ENCODE results near the gene HOXD8.

DNA sequence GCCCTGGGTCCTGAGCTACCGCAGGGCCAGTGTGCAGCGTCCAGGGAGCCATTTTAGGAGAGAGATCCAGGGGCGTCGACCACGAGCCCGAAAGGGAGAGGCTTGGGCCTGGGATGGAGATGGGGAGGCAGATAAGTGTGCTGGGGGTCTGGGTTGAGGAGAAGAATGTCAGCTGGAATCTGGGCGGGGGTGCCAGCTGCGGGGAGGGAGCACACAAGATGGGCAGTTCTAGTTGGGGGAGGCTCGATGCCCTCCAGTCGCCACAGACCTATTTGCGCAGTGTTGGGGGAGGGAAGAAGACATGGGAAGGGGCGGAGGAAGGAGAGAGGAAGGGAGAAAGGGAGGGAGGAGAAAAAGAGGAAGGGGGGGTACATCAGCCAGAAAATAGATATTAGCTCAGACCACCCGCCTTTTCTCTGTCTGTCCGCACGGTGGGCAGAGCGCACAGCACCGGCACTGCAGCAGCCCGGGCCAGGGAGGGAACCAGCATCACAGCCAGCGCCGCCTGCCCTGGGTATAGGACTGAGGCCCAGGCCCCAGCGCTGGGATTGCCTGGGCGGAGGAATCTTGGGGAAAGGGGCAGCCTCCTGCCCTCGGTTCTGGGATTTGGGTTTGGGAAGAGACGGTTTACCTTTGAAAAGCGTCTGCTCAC lies 24.3 kb upstream of the HOXD8 start:
- TF ChIP-seq EZH2 (IDR thresholded peaks at IDR 0.05; ENCODE audit: insufficient read depth, poor library complexity, severe bottlenecking) (no peak), EZH2phosphoT487 (IDR thresholded peaks at IDR 0.05; ENCODE audit: insufficient read depth, low read depth) (no peak)
